HAP-1 (cell line): ENCODE measurements around the gene PODN.

Experiments
- DNase-seq, 2 experiments: peaks; one replicate each; pipeline ENCODE4 v3.0.0-alpha.2; 2016 to 2020; ENCODE audit warnings: low spot score in 2 of 2
- H3K27me3 ChIP-seq: fragments of 250-450 bp; sonication (Bioruptor Pico); 2 replicates; pipeline ENCODE4 v1.5.1; 2020; ENCODE audit warnings: low read depth, mild to moderate bottlenecking, moderate library complexity
- H3K36me3 ChIP-seq: fragments of 250-450 bp; sonication (Bioruptor Pico); replicated peaks from 2 replicates; pipeline ENCODE4 v1.5.1; 2020; ENCODE audit warnings: mild to moderate bottlenecking
- H3K4me1 ChIP-seq: fragments of 250-450 bp; sonication (Bioruptor Pico); 2 replicates; pipeline ENCODE4 v1.5.1; 2020; ENCODE audit warnings: mild to moderate bottlenecking
- H3K4me3 ChIP-seq: fragments of 250-450 bp; sonication (Bioruptor Pico); 2 replicates; pipeline ENCODE4 v1.5.1; 2020; ENCODE audit warnings: mild to moderate bottlenecking, moderate library complexity
- H3K9me3 ChIP-seq: fragments of 250-450 bp; sonication (Bioruptor Pico); 2 replicates; pipeline ENCODE4 v1.5.1; 2020; ENCODE audit warnings: mild to moderate bottlenecking, moderate library complexity
- in situ Hi-C: fragments of 300-500 bp; cut with MboI; formaldehyde crosslinking; loops from 3 replicates; pipeline ENCODE4 v1.14.3; 2020; ENCODE audit warnings: low sequenced_read_pairs, inconsistent platforms, mixed read lengths

The PODN gene

DNA sequence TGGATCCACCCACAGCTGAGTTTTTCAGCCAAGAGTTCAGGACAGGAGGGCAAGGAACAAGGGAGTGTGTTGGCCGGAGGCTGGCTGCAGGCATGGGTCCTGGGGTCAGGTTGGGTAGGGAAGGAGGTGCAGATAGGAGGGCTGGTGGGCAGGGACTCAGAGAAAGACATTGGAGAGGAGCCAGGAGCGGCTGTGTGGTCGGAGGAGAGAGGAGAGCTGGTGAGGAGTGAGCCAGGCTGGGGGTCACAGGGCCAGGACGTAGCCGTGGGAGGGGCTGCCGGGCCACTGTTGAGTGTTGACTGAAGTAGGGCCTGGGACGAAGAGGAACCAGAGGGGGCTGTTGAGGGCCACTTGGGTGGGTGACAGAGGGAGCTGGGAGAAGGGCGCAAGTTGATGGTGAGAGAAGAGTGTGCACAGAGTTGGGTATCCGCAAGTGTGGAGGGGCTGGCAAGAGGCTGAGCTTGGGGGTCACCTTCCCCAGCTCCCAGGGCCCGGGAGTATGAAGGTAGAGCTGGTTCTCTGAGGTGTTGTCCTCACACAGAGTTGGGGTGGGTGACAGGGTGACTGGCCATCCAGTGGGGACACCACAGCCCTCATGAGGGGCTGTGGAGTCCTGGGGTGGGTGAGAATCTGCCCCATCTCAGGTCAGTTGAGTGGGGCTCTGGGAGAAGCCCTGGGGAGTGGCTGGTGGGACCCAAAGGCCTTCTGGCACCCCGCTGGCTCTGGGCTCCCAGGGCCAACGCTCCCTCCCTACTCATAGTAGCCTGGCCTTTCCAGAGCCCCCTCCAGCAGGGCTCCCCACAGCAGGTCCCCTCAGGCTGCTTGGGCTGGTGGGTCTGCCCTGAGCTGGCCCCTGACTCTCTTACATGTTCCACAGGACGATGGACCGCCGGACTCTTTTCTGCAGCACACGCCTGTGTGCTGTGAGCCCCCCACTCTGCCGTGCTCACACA lies 21.9 kb downstream of the PODN start:
- H3K27me3 ChIP-seq = no peaks in the 10 kb centered on the region
- no peaks in the 10 kb centered on the region for H3K36me3 ChIP-seq
- in situ Hi-C loops = no loop called here
- no peak for DNase-seq
- no peaks in the 10 kb centered on the region for H3K4me1 ChIP-seq
- no peak overlapping the region for H3K4me3 ChIP-seq
- no peaks in the 10 kb centered on the region for H3K9me3 ChIP-seq

DNA sequence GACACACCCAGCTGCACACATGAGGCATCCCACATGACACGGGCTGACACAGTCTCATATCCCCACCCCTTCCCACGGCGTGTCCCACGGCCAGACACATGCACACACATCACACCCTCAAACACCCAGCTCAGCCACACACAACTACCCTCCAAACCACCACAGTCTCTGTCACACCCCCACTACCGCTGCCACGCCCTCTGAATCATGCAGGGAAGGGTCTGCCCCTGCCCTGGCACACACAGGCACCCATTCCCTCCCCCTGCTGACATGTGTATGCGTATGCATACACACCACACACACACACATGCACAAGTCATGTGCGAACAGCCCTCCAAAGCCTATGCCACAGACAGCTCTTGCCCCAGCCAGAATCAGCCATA lies 22.6 kb downstream of the PODN start:
- no peaks in the 10 kb centered on the region for H3K9me3 ChIP-seq
- DNase-seq = no peak
- in situ Hi-C loops = no loop called here
- no peaks in the 10 kb centered on the region for H3K4me1 ChIP-seq
- no peaks in the 10 kb centered on the region for H3K36me3 ChIP-seq
- H3K4me3 ChIP-seq = no peak overlapping the region
- no peaks in the 10 kb centered on the region for H3K27me3 ChIP-seq

DNA sequence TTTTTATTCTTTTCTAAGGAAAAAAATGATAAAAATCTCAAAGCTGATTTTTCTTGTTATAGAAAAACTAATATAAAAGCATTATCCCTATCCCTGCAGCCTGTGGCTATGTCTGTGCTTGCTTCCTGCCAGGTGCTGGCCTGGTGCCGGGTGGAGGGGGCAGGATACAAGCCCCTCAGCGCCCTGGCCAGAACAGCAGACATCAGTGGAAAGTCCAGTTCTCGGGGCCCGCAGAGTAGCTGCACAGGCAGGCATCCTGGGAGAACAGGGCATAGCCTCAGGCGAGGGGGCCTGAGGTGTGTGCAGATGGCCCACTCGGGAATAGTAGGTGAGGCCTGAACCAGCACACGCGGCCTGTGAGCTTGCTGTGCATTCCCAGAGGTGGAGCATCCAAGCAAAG lies 23.4 kb downstream of the PODN start:
- no peaks in the 10 kb centered on the region for H3K27me3 ChIP-seq
- in situ Hi-C loops = no loop called here
- no peaks in the 10 kb centered on the region for H3K36me3 ChIP-seq
- no peak for DNase-seq
- no peaks in the 10 kb centered on the region for H3K9me3 ChIP-seq
- H3K4me1 ChIP-seq = no peaks in the 10 kb centered on the region
- H3K4me3 ChIP-seq = no peak overlapping the region

DNA sequence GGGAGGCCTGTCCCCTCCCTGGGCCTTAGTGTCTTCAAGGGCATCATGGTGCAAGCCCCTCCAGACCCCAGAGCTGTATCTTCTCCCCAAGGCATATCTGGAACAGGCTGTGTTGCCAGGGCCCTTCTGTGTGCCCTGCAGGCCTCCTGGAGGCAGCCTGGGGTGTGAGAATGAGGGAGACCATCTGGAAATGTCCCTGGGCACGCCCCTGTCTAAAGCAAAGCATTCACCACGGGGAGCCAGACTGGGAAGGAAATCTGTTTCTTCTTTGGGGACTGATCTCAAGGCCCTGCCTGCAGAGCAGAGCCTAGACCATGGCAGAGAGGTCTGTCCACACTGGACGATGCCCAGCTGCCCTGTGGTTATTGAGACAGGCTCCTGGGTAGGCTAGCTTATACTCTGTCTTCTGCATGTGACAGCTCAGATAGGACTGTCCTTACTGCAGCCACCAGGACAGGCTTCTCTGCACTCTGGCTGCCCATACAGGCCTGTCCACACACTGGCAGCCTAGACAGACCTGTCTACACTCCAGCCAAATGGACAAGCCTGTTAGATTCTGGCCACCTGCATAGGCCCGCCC lies 24.6 kb downstream of the PODN start:
- no peak for DNase-seq
- Histone ChIP-seq H3K4me1 (no peaks in the 10 kb centered on the region), H3K27me3 (no peaks in the 10 kb centered on the region), H3K4me3 (no peak overlapping the region), H3K36me3 (no peaks in the 10 kb centered on the region), H3K9me3 (no peaks in the 10 kb centered on the region)
- in situ Hi-C loops = no loop called here

DNA sequence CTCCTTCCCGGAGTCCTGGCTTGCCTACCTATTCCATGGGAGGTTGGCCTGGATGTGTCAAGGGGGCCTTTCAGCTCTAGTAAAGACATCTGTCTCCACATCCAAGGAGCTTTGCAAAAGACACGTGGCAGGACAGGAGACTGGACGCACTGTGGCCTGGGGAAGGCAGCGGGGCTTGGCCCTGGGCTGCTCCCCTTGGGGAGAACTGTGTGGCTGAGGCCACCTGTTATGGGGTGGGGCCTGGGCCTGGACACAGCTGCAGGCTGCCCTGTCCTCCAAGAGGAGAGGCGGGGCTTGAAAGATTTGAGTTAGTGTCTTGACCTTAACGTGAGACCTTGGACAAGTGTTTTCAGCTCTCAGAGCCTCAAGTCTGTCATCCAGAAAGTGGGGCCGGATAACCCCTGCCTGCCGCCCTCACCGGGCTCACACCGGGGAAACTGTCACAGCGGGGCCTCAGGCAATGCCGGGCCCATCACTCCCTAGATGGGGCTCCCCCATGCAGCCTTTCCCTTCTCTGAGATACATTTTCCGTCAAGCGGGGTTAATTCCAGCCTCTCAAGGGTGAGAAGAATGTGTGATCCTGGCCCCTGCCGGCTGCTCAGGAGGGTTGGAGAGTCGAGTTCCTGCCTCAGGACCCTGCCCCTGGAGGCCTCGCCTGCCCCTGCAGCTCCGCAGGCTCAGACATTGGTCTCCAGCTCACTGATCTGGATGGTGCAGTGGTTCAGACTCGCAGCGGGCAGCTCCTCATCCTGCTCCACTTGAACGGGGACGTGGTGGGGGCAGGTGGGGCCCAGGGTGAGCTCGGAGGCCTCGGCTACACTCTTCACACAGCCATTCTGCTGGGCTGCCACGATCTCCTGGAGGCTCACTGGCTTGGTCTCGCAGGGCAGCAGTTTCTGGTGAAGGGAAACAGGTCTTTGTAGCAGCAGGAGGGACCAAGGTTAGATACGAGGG lies 25.6 kb downstream of the PODN start:
- in situ Hi-C loops = no loop called here

DNA sequence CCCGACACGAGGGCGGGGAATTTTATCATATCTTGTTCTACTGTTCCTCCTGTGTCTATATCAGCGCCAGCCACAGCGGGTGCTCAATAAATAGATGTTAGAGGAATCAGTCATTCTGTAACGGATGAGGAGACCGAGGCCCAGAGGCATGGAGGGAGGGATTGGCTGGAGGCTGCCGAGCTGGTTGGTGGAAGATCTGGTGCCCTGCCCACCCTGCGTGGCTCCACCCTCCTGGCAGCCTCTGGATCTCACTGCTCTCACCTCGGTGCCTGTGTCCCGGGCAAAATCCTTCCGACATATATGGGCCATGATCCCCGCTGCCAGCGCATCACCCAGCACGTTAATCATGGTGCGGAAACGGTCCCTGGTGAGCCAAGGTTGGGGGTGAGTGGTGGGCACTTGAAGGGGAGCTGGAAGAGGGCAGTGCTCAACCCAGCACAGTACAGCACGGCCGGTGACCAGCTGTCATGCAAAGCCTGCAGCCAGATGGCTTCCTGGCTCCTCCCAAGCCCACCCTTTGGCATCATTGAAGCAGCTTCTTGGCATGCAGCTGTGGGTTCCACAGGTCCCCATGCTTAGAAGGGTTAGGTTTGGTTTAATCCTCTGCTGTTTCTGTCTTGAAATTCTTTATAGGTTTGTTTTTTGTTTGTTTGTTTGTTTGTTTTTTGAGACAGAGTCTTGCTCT lies 26.7 kb downstream of the PODN start:
- no peak for DNase-seq

More for the DNA sequence above, 25.6 kb downstream of the PODN start:
- H3K4me1 ChIP-seq = no peaks in the 10 kb centered on the region
- no peaks in the 10 kb centered on the region for H3K27me3 ChIP-seq
- H3K9me3 ChIP-seq = no peaks in the 10 kb centered on the region
- DNase-seq = no peak
- no peak overlapping the region for H3K4me3 ChIP-seq
- no peaks in the 10 kb centered on the region for H3K36me3 ChIP-seq

DNA sequence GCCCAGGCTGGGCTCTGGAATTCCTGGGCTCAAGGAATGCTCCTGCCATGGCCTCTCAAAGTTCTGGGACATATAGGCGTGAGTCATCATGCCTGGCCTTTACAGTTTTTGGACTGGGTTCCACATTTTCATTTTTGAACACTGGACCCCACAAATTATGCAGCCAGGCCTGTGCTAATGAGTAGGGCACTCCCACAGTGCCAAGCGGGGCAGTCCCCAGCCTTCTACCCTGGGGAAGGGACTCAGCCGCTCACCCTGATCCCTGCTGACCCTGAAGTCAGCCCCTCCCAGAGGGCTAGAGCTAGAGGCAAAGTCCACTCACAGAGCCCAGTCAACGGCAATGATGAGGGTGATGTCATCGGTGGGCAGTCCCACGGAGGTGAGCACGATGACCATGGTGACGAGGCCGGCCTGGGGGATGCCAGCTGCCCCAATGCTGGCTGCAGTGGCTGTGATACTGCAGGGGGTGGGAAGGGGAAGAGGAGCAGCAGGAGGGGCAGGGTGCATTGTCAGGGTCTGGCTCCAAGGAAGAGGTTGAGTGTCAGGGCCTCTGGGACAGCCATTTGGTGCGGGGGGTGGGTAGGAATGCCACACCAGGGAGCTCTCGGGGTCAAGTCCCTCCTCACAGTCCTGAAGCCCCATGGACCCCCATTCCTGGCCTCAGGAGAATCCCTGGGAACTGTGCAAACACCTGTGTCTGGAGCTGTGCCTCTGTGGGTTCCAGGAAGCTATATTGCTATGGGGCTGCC lies 27.6 kb downstream of the PODN start:
- DNase-seq = no peak
- in situ Hi-C loops = no loop called here

More for the DNA sequence above, 26.7 kb downstream of the PODN start:
- Histone ChIP-seq H3K27me3 (no peaks in the 10 kb centered on the region), H3K4me3 (no peak overlapping the region), H3K4me1 (no peaks in the 10 kb centered on the region), H3K36me3 (no peaks in the 10 kb centered on the region), H3K9me3 (no peaks in the 10 kb centered on the region)
- in situ Hi-C loops = no loop called here

DNA sequence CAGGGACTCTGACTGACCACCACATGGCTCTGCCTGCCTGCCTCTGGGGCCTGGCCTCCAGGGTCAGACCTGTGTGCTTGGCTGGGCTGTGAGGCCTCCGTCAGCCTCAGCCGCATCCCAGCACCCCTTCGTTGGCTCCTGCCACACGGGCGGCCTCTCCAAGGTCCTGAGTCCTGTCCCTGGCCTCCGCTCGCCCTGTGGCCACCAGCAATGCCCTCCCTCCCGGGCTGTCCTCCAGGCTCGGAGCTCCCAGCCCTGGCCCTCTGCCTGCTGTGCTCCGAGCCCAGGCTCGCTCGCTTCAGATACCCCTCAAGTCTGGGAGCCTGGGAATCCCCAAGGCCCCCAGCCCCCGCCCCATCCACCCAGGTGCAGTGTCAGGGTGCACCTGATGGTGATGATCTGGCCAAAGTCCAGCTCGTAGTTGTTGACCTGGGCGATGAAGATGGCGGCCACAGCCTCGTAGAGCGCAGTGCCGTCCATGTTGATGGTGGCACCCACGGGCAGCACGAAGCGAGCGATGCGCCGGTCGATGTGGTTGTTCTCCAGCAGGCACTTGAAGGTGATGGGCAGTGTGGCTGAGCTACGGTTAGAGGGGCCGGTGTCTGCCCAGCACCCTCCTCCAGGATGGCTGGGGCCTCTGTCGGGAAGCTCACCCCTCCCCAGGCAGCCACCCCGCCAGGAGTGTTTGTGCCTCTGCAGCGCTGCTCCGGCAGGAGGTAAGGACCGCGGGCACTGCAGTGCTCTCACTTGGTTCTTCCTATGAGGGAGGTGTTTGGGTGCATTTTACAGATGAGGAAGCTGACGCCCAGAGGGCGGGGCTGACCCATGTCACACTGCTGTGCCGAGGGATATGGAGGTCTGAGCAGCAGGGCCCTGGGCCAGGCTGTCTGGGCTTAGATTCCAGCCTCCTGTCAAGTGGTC lies 28.5 kb downstream of the PODN start:
- H3K27me3 ChIP-seq = no peaks in the 10 kb centered on the region
- in situ Hi-C loops = no loop called here

More for the DNA sequence above, 27.6 kb downstream of the PODN start:
- Histone ChIP-seq H3K9me3 (no peaks in the 10 kb centered on the region), H3K36me3 (no peaks in the 10 kb centered on the region), H3K4me1 (no peaks in the 10 kb centered on the region), H3K4me3 (no peak overlapping the region), H3K27me3 (no peaks in the 10 kb centered on the region)

DNA sequence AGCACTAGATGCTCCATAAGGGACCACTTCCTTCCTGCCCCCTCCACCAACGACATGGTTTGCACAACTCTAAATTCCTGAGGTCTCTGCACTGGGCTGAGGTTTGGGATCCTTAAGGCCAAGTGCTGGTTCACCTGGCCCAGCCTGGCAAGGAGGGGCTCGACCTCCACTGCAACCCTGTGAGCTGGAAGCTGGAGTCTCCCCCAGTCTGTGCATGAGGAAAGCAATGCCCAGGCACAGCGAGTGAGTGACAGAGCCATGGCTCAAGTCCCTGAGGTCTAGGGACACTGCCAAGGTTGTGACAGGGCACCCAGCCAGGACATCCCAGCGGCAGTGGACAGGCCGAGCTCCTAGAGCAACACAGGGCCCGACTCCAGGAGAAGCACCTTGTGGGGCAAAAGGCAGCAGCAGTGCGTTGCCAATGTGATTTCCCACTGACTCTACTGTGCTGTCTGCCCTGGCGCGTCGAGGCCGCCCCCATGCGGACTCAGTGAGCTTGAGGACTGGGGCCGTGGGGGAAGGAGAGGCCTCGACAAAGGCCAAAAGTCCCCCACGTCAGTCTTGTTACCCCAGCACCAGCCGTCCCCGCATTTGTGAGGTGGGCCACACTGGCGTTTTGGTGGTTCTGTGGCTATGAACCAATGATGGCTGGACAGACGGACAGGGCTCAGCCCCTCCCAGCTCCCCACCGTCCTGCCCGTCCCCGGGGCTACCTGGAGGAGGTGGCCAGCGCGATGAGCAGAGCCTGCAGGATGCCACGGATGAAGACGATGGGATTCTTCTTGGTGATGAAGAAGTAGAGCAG lies 30.0 kb downstream of the PODN start:
- Histone ChIP-seq H3K36me3 (no peaks in the 10 kb centered on the region), H3K9me3 (no peaks in the 10 kb centered on the region), H3K27me3 (no peaks in the 10 kb centered on the region), H3K4me3 (no peak overlapping the region), H3K4me1 (no peaks in the 10 kb centered on the region)
- in situ Hi-C loops = no loop called here
- DNase-seq = no peak

More for the DNA sequence above, 28.5 kb downstream of the PODN start:
- Histone ChIP-seq H3K4me1 (no peaks in the 10 kb centered on the region), H3K9me3 (no peaks in the 10 kb centered on the region), H3K36me3 (no peaks in the 10 kb centered on the region), H3K4me3 (no peak overlapping the region)
- DNase-seq = no peak

DNA sequence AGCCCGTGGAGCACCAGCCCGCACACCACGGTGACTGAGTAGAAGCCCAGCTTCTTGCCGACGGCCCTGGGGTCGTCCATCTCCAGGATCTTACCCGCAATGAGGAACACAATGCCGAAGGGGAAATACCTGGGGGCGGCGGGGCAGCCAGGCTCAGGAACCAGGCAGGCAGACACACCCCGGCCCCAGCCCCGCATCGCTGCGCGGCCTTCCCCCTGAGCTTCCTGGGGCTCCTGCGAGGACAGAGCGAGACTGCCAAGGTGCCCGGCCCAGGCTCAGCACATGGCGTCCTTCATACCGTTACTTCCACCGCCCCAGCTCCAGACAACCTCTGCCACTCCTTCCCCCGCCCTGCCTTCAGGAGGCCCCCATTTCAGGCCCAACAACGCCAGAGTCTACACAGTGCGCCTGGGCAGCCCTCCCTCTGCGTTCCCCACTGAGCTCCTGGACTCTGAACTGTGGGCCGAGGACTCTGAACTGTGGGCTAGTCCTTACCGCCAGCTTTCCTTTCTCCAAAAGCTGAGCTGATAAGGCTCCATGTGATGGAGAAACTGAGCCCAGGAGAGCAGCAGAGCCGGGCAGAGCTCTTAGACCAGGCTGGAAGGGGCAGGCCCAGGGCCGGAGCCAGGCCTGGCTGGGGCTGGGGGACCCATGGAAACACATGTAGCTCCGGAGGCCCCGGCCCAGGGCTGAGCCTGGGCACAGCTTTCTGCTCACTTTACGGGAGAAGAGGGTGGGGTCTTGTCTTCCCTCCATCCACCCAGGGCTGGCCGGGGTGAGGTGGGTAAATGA lies 30.8 kb downstream of the PODN start:
- Histone ChIP-seq H3K9me3 (no peaks in the 10 kb centered on the region), H3K36me3 (no peaks in the 10 kb centered on the region), H3K27me3 (no peaks in the 10 kb centered on the region), H3K4me1 (no peaks in the 10 kb centered on the region), H3K4me3 (no peak overlapping the region)
- in situ Hi-C loops = no loop called here
- DNase-seq = no peak

DNA sequence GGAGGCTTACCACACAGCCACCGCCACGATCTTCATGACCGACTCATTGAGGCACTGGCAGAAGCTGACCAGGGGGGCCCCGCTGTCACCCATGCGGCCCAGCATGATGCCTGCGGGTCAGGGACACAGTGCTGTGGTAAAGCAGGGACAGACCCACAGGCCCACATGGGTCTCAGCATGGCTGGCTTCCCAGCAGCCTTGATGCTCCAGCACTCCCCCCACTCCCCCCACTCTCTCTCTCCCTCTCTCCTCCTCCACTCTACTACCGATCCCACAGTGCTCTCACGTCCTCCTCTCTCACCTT lies 31.4 kb downstream of the PODN start:
- in situ Hi-C loops = no loop called here
- no peaks in the 10 kb centered on the region for H3K36me3 ChIP-seq

More for the DNA sequence above, 31.4 kb downstream of the PODN start:
- no peaks in the 10 kb centered on the region for H3K4me1 ChIP-seq
- no peak overlapping the region for H3K4me3 ChIP-seq
- DNase-seq = no peak
- H3K9me3 ChIP-seq = no peaks in the 10 kb centered on the region
- H3K27me3 ChIP-seq = no peaks in the 10 kb centered on the region
